ENCODE results near the gene DTX4.

The DTX4 gene

DNA sequence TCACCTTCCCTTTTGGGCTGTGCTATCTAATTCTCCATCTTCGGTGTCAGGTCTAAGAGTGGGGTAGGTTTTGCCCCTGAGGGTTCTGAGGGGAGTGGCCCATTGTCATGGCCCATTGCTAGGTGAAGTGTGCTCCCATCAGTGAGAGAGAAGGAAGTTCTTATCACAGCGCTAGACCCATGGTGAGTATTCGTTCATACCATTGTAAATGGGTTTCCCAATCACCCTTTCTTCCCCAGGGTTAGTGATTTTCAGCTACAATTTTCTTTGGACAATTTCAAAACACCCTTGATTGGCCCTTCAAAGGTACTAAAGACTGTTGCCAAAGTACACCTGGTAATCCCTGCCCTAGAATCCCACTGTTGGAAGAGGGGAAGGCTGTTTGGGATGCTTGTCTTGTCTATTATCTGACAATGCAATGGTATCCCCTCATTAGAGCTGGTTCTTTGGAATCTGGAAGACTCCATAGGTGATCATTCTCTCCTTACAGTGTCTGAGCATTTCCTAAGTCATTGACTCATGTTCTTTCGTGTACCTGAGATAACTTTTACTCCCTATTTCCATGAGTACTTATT is 20.6 kb downstream of the DTX4 start:
- DNase-seq (ENCODE audit: low spot score), result no peak

DNA sequence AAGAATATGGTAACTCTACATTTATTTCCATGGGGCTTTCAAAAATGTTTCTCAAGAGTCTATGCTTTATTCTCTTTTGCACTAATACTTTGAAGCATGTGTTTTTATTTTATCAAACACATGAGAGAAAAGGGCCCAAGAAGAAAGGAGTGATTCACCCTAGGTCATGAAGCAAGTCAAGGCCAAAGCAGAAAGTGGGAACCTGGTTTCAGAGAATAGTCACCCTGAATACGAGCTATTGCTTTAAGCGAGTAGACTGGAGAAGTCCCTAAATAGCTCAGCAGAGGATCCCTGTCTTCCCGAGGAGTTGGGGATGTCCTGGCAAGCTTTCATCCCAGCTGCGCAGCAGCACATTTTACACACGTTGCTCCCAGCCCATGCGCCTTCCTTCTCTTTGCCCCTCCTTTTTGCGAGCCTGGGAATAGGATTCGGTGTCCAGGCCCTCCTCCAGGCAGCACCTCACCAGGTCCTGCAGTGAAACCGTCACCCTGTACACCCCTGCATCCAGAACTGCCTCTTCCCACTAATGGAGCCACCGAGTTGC is 21.7 kb downstream of the DTX4 start:
- DNase-seq (ENCODE audit: low spot score), result no peak

DNA sequence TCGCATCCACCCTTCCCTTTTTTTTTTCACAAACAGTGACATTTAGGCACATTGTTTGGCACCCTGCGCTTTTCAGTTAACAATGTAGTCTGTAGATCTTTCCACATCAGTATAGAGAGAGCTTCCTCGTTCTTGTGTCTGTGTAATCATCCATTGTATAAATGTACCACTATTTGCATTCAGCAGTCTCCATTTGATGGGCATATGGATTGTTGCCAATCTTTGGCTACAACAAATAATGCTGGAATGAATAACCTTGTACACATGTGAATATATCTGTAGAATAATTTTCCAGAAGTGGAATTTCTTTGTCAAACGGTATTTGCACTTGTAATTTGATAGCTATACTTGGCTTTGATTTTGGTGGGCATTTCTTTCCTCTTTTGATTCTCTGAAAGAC is 23.7 kb downstream of the DTX4 start:
- no peak for DNase-seq (ENCODE audit: low spot score)

DNA sequence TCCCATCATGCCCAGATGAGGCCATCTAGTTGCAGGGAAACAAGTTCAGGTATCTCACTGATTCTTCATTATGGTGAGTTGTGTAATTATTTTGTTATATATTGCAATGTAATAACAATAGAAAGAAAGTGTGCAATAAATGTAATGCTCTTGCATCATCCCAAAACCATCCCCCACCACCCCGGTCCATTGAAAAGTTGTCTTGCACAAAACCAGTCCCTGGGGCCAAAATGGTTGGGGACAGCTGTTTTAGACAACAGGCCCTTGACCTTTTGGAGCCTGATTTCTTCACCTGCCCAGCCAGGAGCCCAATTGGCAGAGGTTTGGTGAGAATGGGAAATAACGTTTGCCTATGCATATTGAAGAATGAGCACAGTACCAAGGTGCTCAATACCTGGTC is 24.8 kb downstream of the DTX4 start:
- no peak for DNase-seq (ENCODE audit: low spot score)

DNA sequence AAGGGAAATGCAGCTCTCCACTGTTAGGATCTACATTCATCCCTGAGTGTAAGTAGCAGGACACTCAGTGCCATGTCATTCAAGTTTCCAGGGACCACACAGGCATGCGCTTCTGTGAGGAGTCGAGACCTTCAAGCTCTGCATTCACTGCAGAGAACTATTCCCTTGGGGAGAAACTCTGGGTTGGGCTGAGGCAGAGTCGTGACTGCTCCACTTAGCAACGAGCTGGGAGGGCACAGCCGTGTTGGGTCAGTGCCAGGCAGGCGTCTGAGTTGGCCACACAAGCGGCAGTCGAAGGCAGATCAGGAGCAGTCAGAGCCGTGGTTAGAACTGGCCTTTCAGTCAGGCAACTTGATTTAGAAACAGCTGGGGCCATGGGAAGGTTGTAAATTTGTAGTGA is 26.1 kb downstream of the DTX4 start:
- no peak for DNase-seq (ENCODE audit: low spot score)

DNA sequence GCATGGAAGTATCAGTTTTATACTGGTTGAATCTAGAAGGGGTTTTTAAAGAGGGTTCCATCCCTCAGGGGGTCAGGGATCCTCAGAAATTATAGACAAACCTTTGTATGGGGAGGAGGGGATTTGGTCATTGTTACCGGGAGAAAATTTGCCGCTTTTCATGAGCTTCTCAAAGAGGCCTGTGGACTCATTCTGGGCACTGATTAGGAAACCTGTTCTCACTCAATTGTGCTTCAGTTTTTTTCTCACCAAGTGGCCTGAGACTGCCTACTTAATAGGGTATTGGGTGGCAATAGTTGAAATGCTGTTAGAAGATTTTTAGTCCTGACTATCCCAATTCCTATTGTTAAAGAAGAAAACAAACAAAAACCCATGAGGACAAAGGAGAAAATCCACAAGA is 26.8 kb downstream of the DTX4 start:
- no peak for DNase-seq (ENCODE audit: low spot score)

DNA sequence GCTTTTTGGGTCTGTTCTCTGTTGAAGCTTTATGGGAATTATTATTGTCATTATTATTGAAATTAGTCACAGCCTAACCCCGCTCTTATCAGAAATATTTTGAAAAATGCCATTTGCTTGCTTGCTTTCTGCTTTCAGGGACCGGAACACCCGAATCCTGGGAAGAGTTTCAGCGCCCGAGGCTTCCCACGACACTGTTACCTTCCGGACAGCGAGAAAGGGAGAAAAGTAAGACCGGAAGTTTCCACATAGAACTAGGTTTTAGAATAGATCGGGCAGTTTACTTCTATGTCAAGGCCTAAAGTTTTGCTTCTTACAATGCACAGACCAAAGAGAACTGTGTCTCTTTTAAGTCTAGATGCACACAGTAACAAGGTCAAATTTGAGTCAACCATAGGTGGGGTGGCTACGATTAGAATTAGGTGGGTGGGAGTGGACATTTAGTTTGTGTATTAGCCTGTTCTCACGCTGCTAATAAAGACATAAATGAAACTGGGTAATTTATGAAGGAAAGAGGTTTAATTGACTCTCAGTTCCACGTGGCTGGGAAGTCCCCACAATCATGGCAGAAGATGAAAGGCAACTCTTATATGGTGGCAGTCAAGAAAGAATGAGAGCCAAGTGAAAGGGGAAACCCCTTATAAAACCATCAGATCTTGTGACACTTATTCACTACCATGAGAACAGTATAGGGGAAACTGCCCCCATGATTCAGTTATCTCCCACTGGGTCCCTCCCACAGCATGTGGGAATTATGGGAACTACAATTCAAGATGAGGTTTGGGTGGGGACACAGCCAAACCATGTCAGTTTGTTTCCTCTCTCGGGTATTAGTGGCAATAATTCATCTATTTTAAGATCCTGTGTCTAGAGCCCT is 27.9 kb downstream of the DTX4 start:
- no peak for DNase-seq (ENCODE audit: low spot score)

DNA sequence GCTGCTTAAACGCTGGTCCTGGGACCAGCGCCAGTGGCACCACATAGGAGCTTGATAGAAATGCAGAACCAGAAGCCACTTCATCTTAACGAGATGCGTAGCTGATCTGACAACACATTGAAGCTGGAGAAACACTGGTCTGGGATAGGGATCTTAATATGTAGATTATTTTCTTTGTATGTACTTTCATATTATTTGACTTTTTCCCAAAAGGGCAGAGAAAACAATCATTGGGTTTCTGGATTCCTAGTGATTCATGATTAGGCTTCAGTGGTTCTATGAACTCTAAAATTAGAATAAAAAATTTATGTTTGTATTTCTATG is 28.5 kb downstream of the DTX4 start:
- no peak for DNase-seq (ENCODE audit: low spot score)

DNA sequence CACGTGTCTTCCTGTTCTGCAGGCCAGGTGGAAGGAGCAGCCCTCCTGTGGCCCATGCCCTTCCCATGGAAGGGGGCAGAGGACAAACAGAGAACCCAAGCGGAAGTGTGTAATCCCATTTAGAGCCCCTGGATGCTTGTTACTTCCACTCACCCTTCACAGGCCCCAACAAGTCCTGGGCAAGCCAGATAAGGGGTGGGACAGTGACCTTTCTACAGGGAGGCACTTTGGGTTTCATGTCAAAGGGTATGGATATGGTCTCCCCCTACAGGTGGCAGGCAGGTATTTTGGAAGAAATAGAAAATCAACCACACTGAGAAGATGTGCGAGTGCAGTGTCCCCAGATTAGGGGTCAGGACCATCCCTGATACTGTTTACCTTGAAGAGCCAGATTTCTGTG is 29.4 kb downstream of the DTX4 start:
- DNase-seq (ENCODE audit: low spot score), result no peak

DNA sequence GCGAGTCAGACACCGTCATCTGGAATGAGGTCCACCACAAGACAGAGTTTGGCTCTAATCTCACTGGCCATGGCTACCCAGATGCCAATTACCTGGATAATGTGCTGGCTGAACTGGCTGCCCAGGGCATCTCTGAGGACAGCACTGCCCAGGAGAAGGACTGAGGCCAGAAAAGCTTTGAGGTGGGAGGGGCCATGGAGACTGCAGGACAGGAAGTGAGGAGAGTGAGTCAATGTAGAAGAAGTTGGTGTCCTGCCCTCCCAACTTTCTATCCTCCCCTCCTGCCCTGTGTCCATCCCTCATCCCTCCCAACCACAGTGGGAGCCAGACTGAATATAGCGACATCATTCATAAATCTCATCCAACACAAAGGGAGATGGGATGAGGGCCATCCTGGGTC is 32.8 kb downstream of the DTX4 start:
- no peak for DNase-seq (ENCODE audit: low spot score)

DNA sequence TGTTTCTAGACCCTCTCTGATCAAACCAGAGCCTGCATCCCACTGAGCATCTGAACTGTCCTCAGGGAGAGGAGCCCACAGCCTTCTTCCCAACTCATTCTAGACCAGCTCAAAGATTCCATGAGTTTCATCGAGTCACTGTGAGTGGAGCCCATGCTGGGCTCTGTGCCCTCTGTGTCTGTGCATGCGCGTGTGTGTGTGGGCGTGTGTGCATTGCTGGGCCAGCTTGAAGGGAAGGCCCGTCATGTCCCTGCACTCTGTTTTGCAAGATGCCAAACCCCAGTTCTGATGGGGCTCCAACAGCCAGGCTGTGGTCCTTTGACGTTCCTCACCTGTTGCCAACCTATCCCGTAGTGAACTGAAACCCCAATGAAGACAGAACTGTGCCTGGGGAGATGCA is 33.7 kb downstream of the DTX4 start:
- no peak for DNase-seq (ENCODE audit: low spot score)

DNA sequence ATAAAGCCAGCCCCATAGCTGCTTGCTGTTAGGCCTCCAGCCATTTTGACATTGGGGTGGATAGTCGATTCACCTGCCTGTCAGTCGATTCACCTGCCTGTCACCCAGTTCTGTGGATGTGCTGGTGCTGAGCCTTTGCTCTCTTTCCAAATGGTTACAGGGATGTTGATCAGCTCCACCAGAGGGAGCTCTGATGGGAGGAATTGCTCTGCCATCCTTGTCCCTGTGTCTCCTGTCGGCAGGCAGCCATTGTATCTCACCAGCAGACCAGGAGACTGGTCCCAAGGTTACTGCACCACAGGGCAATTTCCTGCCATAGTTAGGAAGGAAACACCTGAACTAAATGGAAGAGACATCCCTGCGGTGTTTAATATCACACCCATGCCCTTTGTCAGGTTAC is 34.7 kb downstream of the DTX4 start:
- DNase-seq (ENCODE audit: low spot score), result no peak

DNA sequence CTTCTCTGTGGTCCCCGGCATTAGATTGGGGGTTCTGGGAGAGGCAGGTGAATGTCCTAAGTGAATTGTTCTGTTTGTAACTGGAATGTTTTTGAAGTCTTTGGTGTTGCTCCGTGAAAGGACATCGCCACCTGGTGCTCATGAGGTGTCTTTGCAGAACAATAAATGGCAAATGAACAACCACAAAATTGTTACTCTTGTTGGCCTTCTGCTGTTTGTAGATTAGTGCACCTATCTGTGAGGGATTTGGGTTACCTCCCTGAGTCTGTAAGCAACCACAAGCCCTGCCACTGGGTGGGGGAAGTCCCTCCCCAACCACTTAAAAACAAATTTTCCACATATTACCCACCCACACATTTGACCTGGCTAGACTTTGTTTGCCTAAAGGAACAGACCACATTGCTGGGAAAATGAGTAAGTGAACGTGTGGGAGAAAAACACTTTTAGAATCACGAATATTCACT is 36.1 kb downstream of the DTX4 start:
- DNase-seq (ENCODE audit: low spot score), result no peak

DNA sequence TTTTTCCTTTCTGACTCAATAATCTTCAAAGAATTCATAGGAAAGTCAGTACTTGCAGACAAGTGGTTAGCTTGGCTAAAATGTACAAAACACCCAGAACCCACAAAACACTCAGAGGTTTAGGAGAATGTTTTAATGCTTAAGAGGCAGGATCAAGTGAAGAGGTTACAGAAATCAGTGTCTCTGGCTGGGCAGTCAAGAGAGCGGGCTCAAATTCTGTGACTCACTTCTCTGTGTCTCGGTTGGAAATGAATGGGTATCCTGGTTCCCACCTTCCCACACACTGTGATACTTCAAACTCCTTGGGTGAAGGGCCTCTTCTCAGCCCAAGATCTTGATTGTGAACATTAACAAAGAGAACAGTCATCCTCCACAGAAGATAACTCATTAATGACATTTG is 37.0 kb downstream of the DTX4 start:
- no peak for DNase-seq (ENCODE audit: low spot score)

DNA sequence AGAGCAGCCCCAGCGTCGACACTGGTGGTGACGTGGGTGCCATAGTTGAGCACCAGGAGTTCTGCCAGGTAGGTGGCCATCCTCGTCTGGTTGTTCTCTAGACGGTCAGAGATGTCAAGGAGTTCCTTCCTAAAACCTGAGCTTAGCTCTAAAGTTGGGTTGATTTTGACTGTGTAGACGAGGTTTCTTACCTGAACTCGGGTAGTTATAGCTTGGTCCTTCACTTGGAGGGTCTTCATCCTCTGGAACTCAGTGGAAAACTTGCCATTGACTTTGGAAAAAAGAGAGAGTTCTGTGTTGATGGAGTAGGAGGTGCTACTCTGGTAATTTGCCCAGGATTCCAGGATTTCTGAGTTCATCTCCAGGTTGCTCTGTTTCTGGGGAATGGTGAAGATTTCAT is 40.3 kb downstream of the DTX4 start:
- DNase-seq (ENCODE audit: low spot score), result no peak

DNA sequence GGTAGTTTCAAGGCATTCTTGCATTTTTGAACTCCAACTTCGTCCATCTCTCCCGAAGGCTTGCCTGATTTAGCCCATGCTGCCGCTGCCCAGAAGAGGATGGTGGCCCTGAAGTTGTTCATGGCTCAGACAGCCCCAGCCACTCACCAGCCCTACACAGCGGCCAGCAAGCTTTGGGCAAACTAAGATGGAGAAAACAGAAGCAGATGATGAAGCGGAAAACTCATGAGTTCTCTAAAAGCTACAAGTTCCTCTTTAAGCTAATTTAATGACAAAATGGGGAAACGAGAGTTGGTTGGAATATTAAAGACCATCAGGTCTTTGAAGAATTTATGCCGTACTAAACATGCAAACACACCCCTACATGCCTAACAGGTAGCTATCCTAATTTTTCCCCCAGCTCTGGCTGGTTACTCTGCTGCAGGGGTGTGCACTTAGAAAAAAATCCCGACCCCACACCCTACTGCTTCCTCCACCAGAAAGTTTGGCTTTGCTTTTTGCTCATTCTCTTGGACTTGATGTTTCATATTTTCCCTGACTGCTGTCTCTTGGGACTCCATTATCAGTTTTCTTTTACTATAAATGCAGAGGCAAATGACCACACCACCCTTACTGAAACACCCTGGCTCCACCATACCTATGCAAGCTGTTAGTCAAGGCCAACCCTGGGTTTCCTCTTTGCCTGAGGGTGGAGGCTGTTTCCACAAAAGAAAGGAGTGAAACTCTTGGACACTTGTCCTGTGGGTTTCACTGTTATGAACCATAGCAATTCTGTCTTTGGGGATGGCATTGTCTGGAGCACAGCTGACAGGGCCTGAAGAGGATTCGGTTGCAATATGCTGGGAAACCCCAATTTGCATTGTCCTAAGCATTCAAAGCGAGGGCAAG is 41.1 kb downstream of the DTX4 start, which contains the start of gene MPEG1:
MPEG1 (minus strand) TSS at position 184 of the 888 bp plus-strand sequence; CDS start at position 122, 62 bp downstream.
- DNase-seq (ENCODE audit: low spot score), result no peak

DNA sequence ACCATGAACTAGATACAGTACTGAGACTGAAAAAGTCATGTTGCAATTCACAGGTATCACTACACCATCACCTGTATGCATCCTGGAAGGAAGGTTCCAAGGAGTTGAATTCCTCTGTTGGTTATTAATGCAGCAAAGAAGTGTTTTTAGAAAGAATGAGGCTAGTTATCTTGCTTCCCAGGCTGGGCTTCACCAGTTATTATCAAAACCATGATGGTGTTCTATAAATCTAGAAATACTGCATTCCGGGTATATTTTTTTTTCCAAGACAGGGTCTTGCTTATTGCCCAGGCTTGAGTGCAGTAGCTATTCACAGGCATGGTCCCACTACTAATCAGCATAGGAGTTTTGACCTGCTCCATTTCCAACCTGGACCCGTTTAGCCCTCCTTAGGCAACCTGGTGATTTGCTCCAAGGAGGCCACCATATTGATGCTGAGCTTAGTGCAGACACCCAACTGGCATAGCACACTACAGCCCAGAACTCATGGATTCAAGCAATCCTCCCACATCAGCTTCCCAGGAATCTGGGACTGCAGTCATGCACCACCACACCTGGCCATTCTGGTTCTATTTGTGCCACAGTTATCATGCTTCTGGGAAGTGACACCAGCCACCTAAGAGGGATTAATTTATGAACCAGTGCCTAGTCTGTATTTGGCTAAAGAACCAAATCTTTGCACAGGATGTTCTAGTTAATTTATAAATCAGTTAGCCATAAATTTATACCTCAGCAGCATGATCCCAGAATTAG is 42.4 kb downstream of the DTX4 start:
- no peak for DNase-seq (ENCODE audit: low spot score)

DNA sequence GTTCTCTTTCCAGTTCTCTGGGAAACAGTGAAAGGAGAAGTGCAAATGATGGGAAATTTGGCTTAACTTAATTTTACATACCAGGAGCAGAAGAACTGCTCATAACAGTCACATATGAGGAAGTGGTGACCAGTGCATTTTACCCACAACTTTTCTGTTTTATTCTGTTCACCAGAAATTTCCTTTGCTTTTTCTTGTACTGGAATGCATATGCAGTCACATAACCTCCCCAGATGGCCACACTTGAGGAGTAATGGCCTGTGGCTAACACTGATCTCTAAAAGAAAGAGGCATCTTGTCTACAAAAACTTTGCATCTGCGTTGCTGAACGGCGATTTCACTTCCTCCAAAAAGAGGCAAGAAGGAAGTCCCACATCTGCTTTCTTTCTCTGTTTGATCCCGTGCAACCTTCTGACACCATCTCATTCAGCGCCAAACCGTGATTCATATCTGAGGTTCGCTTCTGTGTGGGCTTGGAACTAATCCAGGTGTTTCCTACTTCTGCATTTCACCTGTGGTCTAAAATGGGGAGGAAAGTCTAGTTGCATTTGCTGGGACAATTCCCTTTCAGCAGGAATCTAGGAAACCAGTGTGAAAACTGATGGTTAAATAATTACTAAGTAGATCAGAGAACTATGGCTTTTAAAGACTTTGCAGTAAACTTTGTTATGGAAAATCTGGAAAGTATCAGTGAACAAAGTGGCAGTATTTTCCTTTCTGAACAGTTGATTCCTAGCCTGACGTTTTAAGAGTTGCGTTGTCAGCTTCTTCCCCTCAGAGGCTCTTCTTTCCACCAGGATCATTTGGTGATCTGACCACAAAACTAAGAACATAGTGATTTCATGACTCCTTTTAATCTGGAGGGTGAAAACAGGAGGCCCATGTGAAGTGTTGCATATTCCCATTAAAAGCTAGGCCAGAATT is 45.0 kb downstream of the DTX4 start:
- DNase-seq (ENCODE audit: low spot score), result no peak

DNA sequence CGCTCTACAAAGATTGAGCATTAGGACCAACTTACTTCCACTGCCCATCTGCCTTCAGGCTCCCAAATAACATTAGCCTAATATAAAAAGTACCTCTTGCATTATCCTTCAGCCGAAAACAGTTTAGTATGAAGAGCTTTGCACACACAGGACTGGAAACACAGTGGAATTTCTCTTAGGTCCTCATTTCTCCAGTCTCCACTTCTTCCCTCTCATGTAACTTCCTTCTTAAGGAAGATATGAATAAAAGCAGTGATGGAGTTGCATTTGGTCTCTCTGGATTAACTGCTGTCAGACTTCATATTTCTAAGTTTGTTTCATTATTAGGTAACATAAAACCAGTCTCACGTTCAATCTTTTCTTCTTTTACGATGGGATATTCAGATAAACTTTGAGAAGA is 46.4 kb downstream of the DTX4 start:
- no peak for DNase-seq (ENCODE audit: low spot score)

DNA sequence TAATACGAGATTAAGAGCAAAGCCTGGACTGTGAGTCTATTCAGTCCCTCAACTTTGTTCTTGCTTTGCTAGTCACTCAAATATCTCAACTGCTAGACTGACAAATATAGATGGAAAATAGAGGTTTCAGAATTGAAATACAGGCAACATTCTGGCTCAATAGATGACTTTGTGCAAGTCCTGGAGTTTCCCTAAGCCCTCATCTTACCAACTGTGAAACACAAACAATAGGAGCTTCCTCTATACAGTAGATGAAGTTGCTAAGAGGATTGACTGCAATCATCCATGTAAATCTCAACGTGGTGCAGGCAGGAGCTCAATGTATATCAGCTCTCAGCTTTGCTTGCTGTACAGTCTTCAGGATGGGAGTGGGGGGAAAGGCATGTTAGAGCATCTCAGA is 47.0 kb downstream of the DTX4 start:
- no peak for DNase-seq (ENCODE audit: low spot score)

DNA sequence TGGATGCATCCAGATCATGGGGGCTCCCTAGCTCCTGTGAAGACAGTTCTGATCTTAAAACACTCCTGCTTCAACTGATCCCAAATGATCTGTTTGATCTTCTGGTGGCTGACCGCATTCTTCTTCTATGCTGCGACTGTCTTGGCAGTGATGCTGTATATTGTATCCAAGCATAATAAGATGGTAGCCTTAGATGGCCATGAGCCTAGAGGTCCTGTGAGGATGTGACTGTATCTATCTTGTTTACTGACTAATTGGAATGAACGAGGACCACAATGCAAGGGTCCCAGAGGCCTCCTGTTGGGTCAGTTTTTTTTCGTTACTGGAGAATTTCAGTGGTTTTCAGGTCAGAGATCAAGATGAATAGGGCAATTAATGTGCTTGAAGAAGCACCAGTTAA is 47.9 kb downstream of the DTX4 start:
- no peak for DNase-seq (ENCODE audit: low spot score)
